H1 (cell line): Measurements from ENCODE around the gene GDPD5. TPM values are rescaled to one million over a fixed set of nuclear protein-coding genes. Genes with fewer than 3 reads are reported as not detected.

Experiments
- CTCF ChIA-PET: fragments of 300-600 bp; sonication (Branson Sonifier 250); formaldehyde crosslinking; loops from one replicate; lab custom pipeline; 2021; ENCODE audit not compliant: partially characterized antibody; lab: Charles Lee
- POLR2A ChIA-PET: fragments of 300-600 bp; sonication (Branson Sonifier 250); formaldehyde crosslinking; loops from one replicate; lab custom pipeline; 2021; ENCODE audit warnings: inconsistent platforms; ENCODE audit not compliant: partially characterized antibody; lab: Charles Lee
- DNase-seq, 2 experiments: peaks; one replicate each; pipeline versions ENCODE4 v3.0.0 to v3.0.0-alpha.2; 2010 to 2022; ENCODE audit warnings: low spot score in 2 of 2, low read depth in 1 of 2, mixed read lengths in 1 of 2
- FAIRE-seq: peaks from 2 replicates; lab custom pipeline; 2011; peaks lifted over from hg19 to GRCh38; lab: Jason Lieb, UNC
- H2AFZ ChIP-seq: 2 replicates; pipeline ENCODE4 v1.8.1; 2012; ENCODE audit warnings: low read length, inconsistent platforms
- H2AK5ac ChIP-seq: 2 replicates; pipeline ENCODE4 v1.6.1; 2013; ENCODE audit warnings: low read depth, low read length
- H2BK120ac ChIP-seq: replicated peaks from 2 replicates; pipeline ENCODE3; 2013; ENCODE audit warnings: low read depth, low read length, inconsistent platforms
- H2BK12ac ChIP-seq: 2 replicates; pipeline ENCODE4 v1.6.1; 2013; ENCODE audit warnings: low read depth, low read length
- H2BK15ac ChIP-seq: 2 replicates; pipeline ENCODE4 v1.6.1; 2013; ENCODE audit warnings: low read length
- H2BK20ac ChIP-seq: 2 replicates; pipeline ENCODE4 v1.6.1; 2013; ENCODE audit warnings: low read length
- H2BK5ac ChIP-seq: 2 replicates; pipeline ENCODE4 v1.6.1; 2013; ENCODE audit warnings: low read depth, low read length
- H3K14ac ChIP-seq: 2 replicates; pipeline ENCODE4 v1.6.1; 2013; ENCODE audit warnings: inconsistent platforms; ENCODE audit not compliant: insufficient read length
- H3K18ac ChIP-seq: 2 replicates; pipeline ENCODE4 v1.6.1; 2013; ENCODE audit warnings: low read length; ENCODE audit errors: extremely low read depth
- H3K23ac ChIP-seq: 2 replicates; pipeline ENCODE4 v1.6.1; 2013; ENCODE audit warnings: inconsistent platforms; ENCODE audit not compliant: insufficient read length
- H3K23me2 ChIP-seq: 2 replicates; pipeline ENCODE4 v1.6.1; 2013; ENCODE audit warnings: low read depth, low read length
- H3K27ac ChIP-seq: 2 replicates; pipeline ENCODE4 v1.6.1; 2011; ENCODE audit warnings: low read depth, low read length, inconsistent platforms
- H3K27me3 ChIP-seq, 4 experiments: replicated peaks in 1 of 4; 1 replicate in 1 of 4; 2 replicates in 3 of 4; pipeline versions ENCODE4 v1.6.1 to v1.8.1; 2011 to 2013; ENCODE audit warnings: low read length in 3 of 4, mild to moderate bottlenecking in 3 of 4, inconsistent platforms in 2 of 4, mixed read lengths in 2 of 4, moderate library complexity in 1 of 4; ENCODE audit not compliant: control insufficient read depth in 3 of 4, insufficient read depth in 3 of 4; ENCODE audit errors: extremely low read depth in 1 of 4
- H3K36me3 ChIP-seq, 4 experiments: 2 replicates each; pipeline versions ENCODE4 v1.6.1 to v1.8.1; 2011 to 2013; ENCODE audit warnings: mild to moderate bottlenecking in 4 of 4, low read length in 3 of 4, moderate library complexity in 2 of 4, control low read depth in 1 of 4, inconsistent platforms in 1 of 4; ENCODE audit not compliant: insufficient read depth in 4 of 4, control insufficient read depth in 2 of 4
- H3K4ac ChIP-seq: replicated peaks from 2 replicates; pipeline ENCODE3; 2013; ENCODE audit warnings: low read length, low read depth, mixed read lengths, inconsistent platforms; ENCODE audit not compliant: insufficient read length
- H3K4me1 ChIP-seq, 4 experiments: replicated peaks in 1 of 4; 1 replicate in 1 of 4; 2 replicates in 3 of 4; pipeline versions ENCODE4 v1.6.1 to v1.8.1; 2011 to 2013; ENCODE audit warnings: low read length in 3 of 4, inconsistent platforms in 2 of 4, mixed read lengths in 1 of 4; ENCODE audit not compliant: insufficient read depth in 4 of 4, control insufficient read depth in 3 of 4
- H3K4me2 ChIP-seq, 2 experiments: 2 replicates each; pipeline versions ENCODE4 v1.6.1 to v1.8.1; 2011 to 2013; ENCODE audit warnings: low read depth in 2 of 2, low read length in 2 of 2, control low read depth in 1 of 2, inconsistent platforms in 1 of 2, mild to moderate bottlenecking in 1 of 2; ENCODE audit not compliant: insufficient read depth in 1 of 2
- H3K4me3 ChIP-seq, 4 experiments: fragments of 200-600, 300-600 bp in 1 of 4; sonication (generic), shearing (Covaris generic), sonication (Bioruptor Twin) in 1 of 4; 2 replicates each; pipeline versions ENCODE4 v1.5.1 to v1.8.1; 2011 to 2016; ENCODE audit warnings: low read length in 4 of 4, low read depth in 3 of 4, control low read depth in 2 of 4, inconsistent platforms in 2 of 4, mild to moderate bottlenecking in 2 of 4, mixed read lengths in 1 of 4, moderate library complexity in 1 of 4; ENCODE audit not compliant: insufficient read depth in 2 of 4; ENCODE audit errors: extremely low read depth in 1 of 4
- H3K56ac ChIP-seq: replicated peaks from 2 replicates; pipeline ENCODE3; 2013; ENCODE audit warnings: low read depth, mild to moderate bottlenecking, mixed read lengths, low read length, inconsistent platforms; ENCODE audit not compliant: insufficient read length
- H3K79me1 ChIP-seq: 2 replicates; pipeline ENCODE4 v1.6.1; 2013; ENCODE audit warnings: low read depth, low read length, control low read depth
- H3K79me2 ChIP-seq, 2 experiments: 2 replicates each; pipeline versions ENCODE4 v1.6.1 to v1.8.1; 2012 to 2013; ENCODE audit warnings: low read length in 2 of 2, mild to moderate bottlenecking in 2 of 2, inconsistent platforms in 1 of 2; ENCODE audit not compliant: insufficient read depth in 2 of 2, control insufficient read depth in 1 of 2
- H3K9ac ChIP-seq, 4 experiments: replicated peaks in 1 of 4; 1 replicate in 1 of 4; 2 replicates in 3 of 4; pipeline versions ENCODE4 v1.6.1 to v1.8.1; 2011 to 2013; ENCODE audit warnings: low read depth in 3 of 4, low read length in 3 of 4, control low read depth in 2 of 4, mild to moderate bottlenecking in 2 of 4, moderate library complexity in 2 of 4, inconsistent platforms in 1 of 4; ENCODE audit errors: extremely low read depth in 1 of 4
- H3K9me3 ChIP-seq, 2 experiments: 2 replicates each; pipeline versions ENCODE4 v1.6.1 to v1.8.1; 2012 to 2013; ENCODE audit warnings: mild to moderate bottlenecking in 2 of 2, moderate library complexity in 2 of 2, control low read depth in 1 of 2, inconsistent platforms in 1 of 2, low read depth in 1 of 2, low read length in 1 of 2, mixed read lengths in 1 of 2; ENCODE audit not compliant: insufficient read depth in 2 of 2
- H4K20me1 ChIP-seq, 2 experiments: replicated peaks in 1 of 2; 2 replicates each; pipeline versions ENCODE3 to v1.8.1; 2011 to 2013; ENCODE audit warnings: inconsistent platforms in 2 of 2, low read length in 2 of 2, mild to moderate bottlenecking in 1 of 2; ENCODE audit not compliant: insufficient read depth in 2 of 2, control insufficient read depth in 1 of 2
- H4K5ac ChIP-seq: 2 replicates; pipeline ENCODE4 v1.6.1; 2013; ENCODE audit warnings: low read length, low read depth, mixed read lengths, inconsistent platforms; ENCODE audit not compliant: insufficient read length
- H4K8ac ChIP-seq: 2 replicates; pipeline ENCODE4 v1.8.0; 2013; ENCODE audit warnings: mild to moderate bottlenecking, moderate library complexity, low read length, inconsistent platforms; ENCODE audit not compliant: insufficient read depth; ENCODE audit errors: extremely low read depth
- H4K91ac ChIP-seq: replicated peaks from 2 replicates; pipeline ENCODE3; 2013; ENCODE audit warnings: low read length, mixed read lengths, inconsistent platforms; ENCODE audit not compliant: insufficient read length
- TAF7 ChIP-seq: optimal IDR thresholded peaks from 2 replicates; pipeline ENCODE3; 2011; ENCODE audit warnings: low read depth, mild to moderate bottlenecking, inconsistent platforms, low read length, moderate library complexity, borderline replicate concordance
- WGBS, 2 experiments: shearing (Covaris generic) in 1 of 2; methylation state at CpG; one replicate each; pipeline versions ENCODE4 v1.1.6 to v1.1.7; 2013 to 2015; ENCODE audit warnings: low lambda C conversion rate in 2 of 2, mixed read lengths in 2 of 2, inconsistent platforms in 1 of 2, low coverage in 1 of 2, missing lambda C conversion rate in 1 of 2; ENCODE audit not compliant: insufficient replicate concordance in 2 of 2, insufficient coverage in 1 of 2, insufficient read length in 1 of 2; ENCODE audit errors: extremely low coverage in 1 of 2, missing lambda C conversion rate in 1 of 2; 5-methylcytosine and 5-hydroxymethylcytosine counted together
- polyA plus RNA-seq, 7 experiments: library from polyadenylated mRNA; depleted of rRNA in 3 of 7; stranded (reverse) in 5 of 7; unstranded in 2 of 7; fragments of >200 nt in 5 of 7; fragments of 200-250 nt in 2 of 7; gene quantifications; 1 replicate in 5 of 7; 2 replicates in 1 of 7; 4 replicates in 1 of 7; pipeline versions ENCODE4 v1.2.1 to v1.2.3, GENCODE V29; 2011 to 2013; ENCODE audit warnings: missing spikeins in 2 of 7, mixed read lengths in 2 of 7
- total RNA-seq: library from RNA; stranded (reverse); fragmentation: NEBNext Ultra II Directional; extraction: Animal tissue kit (Norgen Biotek cat#: 25700); gene quantifications from 2 replicates; pipeline ENCODE4 v1.2.1, GENCODE V29; 2021
- TF ChIP-seq, protein P1 (sequence below): IDR thresholded peaks from 2 replicates; pipeline ENCODE4 v1.6.1; 2012; ENCODE audit warnings: inconsistent platforms

GDPD5 gene
- total and polyA plus RNA-seq, 2 of the 8 experiments (the other 6 are each of a cell fraction or from before 2014, with no cell fraction given), result 7.8 to 8.6 TPM

DNA sequence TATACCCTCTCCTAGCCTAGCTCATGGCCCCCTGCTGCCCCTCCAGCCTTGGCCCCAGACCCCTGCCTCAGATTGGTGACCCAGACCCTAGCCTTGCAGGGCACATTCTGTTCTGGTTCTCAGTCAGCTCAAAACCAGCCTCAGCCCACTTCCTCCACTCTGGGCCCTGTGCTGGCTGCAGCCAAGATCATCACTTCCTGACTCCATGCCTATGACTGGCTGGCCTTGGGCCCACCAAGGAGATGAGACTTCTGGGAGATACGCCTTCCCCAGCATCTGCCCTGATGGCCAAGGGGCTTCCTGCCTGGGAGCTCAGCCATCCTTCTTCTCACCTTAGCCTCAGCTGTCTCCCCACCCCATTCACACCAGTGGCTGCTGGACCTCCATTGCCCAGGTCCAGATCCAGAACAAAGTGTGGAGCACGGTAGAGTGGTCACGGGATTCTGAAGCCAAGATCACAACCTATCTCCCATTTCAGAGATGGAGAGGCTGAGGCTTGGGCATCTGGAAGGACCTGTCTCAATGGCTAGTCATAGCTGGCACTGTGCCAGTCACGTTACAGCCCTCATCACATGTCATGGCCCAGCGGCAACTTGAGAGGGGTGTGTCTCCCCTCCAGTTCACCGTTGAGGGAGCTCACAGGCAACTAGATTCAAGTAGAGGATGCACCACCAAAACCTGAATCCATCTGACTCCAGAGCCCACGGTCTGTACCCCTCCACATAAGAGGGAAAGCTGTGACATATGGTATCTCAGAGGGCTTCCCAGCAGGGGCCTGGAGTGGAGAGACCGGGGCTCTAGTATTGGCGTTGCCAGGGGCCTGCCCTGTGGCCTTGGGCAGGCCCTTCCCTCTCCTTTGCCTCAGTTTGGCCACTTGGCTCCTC, 49.7 kb downstream of the GDPD5 start:
- Histone ChIP-seq H3K79me2 (no peaks in the 10 kb centered on the region), H3K27ac (no peak overlapping the region), H4K8ac (no peak overlapping the region; the same call in 1 of the 2 replicates), H2BK20ac (no peak overlapping the region), H3K4me1 (peaks cover 3 to 8% (median 4%) of the 10 kb centered on the region in 4 experiments; a peak in 5 of 7 replicates), H3K23me2 (no peaks in the 10 kb centered on the region), H3K4ac (no peak overlapping the region), H3K36me3 (no peaks in the 10 kb centered on the region), H3K14ac (no peak overlapping the region), H4K20me1 (no peaks in the 10 kb centered on the region), H3K18ac (no peak overlapping the region), H3K4me2 (peak overlapping the region in 1 of 2 experiments; percentile 43; a peak in 2 of 4 replicates), H2BK15ac (no peak overlapping the region), H3K9ac (no peak overlapping the region), H2AK5ac (peak overlapping the region; percentile 57; the same call in 1 of the 2 replicates), H3K56ac (no peak overlapping the region), H2BK12ac (no peak overlapping the region), H3K79me1 (no peaks in the 10 kb centered on the region), H2AFZ (no peak overlapping the region), H3K23ac (no peak overlapping the region), H2BK120ac (no peak overlapping the region), H3K4me3 (no peak overlapping the region), H4K91ac (no peak overlapping the region), H3K27me3 (no peaks in the 10 kb centered on the region), H3K9me3 (no peaks in the 10 kb centered on the region), H4K5ac (no peak overlapping the region), H2BK5ac (no peak overlapping the region)
- FAIRE-seq (no peak), DNase-seq (no peak)
- TF ChIP-seq, protein P1, sequence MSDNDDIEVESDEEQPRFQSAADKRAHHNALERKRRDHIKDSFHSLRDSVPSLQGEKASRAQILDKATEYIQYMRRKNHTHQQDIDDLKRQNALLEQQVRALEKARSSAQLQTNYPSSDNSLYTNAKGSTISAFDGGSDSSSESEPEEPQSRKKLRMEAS, result no peak
- TF ChIP-seq TAF7, result no peak
- 95% methylated on average over 9 of the region's 9 CpGs; no CpG with 5 or more reads in 1 of the 2 experiments for WGBS, 2 experiments
- POLR2A ChIA-PET, result interaction anchor here (0.6 to 3.7 kb wide), 12 partner anchors 9 to 102 kb away, joined by 3 to 21 read pairs (median 5); partner anchors contain the start of gene SERPINH1
- CTCF ChIA-PET, result interaction anchor here (0.6 to 31.5 kb wide), 17 partner anchors 11 to 312 kb away, joined by 3 to 603 read pairs (median 5); partner anchors contain the start of gene GDPD5
